DMS114 treated with DMSO at 0.1 percent for 48 hours (cell line): ENCODE results near the gene MCTP1.
"Not testable (repeated sequence)": the region's sequence is repeated elsewhere in the genome, so short reads cannot be mapped to it uniquely, and the experiment has no call there.

Experiments used
- DNase-seq: peaks from one replicate; lab custom pipeline; 2025; ENCODE audit not compliant: unreplicated experiment; lab: John Stamatoyannopoulos, UW

MCTP1 gene

DNA sequence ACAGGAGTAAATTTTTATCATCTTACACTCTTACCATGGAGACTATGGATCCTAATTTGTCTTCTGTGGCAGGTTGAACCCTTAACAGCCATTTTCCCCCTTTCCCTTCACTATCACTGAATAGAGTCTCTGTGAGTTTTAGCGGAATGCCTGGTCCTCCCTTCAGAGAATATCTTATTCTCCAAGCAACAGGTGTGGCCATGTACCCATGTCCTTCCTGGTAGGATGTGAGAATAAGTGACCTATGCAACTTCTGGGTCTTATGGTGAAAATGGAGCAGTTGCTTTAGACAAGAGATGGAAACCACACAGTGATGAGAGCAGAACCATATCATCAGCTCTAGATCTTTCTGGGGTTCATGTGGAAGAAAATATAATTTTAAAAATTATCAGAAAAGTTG lies 312.6 kb downstream of the MCTP1 start:
- no peak for DNase-seq

DNA sequence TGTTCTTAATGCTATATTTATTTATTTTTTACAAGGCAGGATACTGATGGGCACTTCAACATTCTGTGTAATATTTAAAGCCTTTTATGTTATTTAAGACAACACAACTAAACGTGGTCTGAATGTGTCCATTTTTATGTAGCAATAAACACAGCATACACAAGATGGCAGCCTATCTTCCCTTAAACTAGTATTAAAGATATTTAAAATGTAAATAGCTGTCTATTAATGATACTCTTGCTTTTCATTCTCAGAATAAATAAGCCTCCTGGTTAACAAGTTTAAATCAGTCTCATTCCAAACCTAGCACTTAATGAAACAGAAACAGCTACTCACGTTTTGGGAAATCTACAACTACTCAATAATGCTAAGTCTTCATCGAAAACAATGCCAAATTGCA lies 315.7 kb downstream of the MCTP1 start:
- DNase-seq, result peak; percentile 18

DNA sequence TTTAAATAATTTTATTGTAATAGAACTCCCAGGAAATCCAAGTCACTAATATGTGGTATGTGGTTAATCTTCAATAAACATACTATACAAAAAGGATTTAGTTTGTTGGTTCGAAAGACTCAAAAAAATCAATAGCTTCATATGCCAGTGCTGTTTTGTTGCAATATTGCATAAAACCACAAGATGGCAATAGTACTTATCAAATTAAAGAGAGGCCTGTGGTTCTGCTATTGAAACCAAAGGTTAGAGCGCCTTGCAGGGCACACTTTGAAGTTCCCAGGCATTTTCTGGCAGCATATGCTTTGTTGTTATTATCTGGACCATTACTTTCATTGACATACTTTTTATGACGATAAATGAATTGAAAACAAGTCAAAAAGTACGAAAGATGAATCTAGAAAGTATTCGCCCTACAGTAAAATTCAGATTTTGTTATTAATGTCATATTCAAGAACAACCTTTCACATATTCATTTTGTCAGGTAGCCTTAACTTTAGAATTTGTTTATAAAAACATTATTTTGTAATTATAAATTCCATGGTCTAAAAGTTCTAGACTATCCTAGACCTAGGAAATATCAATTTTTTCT lies 316.3 kb downstream of the MCTP1 start:
- peak; percentile 78 for DNase-seq

DNA sequence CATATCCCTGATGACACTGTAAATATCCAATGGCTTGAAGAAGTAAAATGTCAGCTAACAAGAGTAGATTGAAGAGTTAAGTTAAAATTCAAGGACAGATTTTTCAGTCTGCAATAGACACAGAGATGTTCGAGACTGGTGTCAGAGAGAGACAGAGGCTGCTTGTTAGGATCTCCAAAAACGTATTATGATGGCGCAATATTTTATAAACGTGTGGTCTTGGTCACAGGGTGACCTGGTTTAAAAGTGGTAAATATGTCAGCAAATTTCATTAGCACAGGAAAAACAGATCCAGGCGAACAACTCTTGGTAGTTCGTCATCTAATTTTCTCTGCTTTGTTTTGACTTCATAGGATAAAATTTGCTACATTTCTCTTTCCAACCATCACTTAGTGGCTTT lies 317.4 kb downstream of the MCTP1 start:
- DNase-seq, result no peak

DNA sequence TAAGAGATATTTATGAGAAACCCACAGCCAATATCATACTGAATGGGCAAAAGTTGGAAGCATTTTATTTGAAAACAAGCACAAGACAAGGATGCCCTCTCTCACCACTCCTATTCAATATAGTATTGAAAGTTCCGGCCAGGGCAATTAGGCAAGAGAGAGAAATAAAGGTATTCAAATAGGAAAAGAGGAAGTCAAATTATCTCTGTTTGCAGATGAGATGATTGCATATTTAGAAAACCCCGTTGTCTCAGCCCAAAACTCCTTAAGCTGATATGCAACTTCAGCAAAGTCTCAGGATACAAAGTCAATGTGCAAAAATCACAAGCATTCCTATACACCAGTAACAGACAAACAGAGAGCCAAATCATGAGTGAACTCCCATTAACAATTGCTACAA lies 325.6 kb downstream of the MCTP1 start:
- DNase-seq, result not testable (repeated sequence)

DNA sequence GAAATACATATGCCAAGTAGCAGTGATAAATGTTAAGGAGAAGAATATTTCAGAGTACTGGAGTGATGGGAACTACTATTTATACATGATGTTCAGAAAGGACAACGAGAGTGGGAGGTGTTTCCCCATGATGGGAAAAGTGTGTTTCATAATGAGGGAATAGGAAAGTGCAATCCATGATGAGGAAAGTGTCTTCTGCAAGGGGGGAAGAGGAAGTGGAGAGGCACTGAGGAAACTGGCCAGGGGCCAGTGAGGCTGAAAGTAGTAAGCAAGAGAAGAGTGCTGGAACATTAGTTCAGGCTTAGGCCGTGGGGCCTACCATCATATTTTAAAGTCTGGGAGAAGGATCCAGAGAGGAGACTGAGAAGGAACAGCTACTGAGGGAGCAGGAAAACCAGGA lies 339.2 kb downstream of the MCTP1 start:
- no peak for DNase-seq

DNA sequence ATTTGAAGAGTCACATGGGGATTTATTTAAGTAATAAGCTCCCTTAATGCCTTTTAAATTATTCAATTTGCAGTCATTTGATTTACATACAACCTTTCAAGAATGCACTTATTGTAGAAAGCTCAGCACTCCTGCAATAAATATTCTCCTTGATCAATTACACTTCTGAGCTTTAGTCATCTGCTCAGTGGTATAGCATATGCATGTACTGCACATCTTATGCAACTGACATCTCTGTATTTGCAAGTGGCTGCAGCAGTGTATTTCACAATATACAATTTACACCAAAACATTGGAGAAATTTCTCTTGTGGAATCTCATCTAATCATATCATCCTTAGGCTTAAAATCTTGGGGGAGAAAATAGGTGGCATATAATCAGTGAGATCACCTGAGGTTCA lies 340.7 kb downstream of the MCTP1 start:
- no peak for DNase-seq

DNA sequence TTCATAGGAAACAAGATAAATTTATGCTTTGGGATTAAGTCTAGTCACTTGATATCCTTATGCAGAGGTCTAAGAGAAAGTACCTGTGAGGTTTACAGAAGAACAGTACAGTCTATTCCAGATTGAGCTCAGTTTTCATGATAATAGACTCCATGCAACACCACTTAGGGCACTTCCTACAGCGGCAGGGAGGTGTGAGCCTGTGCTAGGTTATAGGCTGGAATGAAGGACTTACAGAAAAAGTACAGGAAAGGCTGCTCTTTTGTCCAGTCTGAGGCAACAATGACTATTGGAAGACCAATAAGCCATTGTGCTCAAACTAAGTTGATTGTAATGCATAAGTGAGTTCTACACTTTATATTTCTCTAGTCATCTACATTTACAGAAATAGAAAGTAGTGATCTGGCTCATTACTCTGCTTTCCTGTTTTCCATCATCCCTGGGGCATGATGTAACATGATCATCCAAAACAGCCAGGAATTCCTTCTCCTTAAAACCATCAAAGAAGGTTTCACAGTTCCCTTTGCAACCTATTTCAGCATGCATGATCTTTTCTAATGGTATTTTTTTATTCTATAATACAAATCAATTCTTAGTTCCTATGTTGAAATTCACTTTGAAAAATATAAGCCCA lies 343.7 kb downstream of the MCTP1 start:
- no peak for DNase-seq

DNA sequence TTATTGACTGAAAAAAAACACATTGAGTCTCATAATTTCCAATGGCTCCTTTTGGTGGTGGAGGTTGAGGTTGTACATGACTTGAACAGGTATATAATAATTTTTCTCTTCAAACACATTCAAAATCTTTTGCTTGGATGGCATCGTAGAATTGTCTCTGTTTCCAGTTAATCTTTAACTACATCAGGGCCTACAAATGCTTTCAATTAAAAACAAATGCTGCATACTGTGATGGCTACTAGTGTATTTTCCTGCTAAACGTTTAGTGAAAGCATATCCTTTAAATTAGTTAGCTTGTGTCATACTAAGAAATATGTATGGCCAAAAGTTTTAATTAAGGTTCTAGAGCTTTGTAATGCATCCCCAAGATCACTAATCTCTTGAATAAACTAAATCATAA lies 352.6 kb downstream of the MCTP1 start:
- no peak for DNase-seq

DNA sequence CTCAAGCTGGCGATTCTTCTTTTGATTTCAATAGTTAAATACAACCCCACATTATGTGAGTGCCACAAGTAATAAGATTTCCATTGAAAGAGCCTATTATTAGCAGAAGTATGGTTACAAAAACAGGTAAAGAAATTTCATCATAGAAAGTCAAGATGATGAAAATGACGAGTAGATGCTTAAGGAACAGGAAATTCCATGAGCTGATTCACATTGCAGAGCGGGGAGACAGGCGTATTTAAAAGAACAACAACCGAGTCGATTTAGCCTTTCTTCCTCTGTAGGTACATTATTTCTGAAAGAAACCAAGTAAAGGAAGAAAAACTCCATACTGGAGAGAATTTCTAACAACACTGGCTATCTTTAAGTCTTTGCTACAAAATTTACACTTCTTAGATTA lies 356.0 kb downstream of the MCTP1 start:
- no peak for DNase-seq

DNA sequence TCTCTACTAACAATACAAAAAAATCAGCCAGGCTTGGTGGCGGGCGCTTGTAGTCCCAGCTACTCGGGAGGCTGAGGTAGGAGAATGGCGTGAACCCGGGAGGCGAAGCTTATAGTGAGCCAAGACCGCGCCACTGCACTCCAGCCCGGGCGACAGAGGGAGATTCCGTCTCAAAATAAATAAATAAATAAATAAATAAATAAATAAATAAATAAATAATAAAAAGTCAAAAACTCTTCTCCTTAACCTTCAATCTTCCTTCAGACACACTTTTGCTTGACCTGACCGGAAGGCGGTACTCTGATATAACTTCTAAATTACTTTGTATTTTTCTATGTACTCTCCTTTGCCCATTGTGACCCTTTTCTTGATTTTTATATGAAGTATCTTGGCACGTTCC lies 364.3 kb downstream of the MCTP1 start:
- no peak for DNase-seq

DNA sequence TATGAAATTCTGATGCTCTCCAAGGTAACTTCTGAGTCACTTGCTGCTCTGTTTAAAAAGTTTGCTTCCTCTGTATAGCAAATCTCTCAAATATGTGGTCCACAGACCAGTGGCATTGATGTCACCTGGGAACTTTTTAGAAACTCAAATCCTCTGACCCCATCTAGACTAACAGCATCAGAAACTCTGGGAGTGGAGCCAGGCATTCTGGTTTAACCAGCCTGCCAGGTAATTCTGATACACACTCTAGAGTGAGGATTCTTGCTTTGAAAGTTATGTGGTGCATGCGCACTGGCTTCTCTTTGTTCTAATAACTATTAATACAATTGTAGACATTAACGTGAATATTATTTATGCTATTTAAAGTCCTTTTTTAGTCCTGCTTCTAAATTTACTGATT lies 368.3 kb downstream of the MCTP1 start:
- DNase-seq, result no peak

DNA sequence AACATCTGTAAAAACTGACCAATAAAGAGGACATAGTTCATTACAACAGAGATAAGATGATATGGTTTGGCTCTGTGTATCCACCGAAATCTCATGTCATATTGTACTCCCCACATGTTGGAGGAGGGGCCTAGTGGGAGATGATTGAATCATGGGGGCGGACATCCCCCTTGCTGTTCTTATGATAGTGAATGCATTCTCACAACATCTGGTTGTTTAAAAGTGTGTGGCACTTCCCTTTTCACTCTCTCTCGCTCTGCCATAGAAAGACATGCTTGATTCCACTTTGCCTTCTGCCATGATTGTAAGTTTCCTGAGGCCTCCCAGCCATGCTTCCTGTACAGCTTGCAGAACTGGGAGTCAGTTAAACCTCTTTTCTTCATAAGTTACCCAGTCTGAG lies 373.6 kb downstream of the MCTP1 start:
- DNase-seq, result no peak

DNA sequence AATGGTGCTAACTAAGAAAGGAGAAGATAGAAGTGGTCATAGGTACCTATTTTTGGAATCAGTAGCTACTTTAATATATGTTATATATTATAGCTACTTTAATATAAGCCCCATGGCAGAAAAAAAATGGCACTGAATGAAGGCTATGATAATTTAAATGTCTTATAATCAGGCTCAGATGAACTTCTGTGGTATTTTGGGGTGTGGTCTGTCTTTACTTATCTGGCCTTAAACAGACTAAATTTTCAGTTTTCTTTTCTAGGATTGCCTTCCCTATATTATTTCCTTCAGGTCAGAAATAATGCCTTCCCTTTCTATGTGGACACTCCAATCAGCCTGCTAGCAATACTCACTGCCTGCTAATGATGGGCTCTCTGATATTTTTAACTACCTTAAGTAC lies 374.2 kb downstream of the MCTP1 start:
- DNase-seq, result no peak

DNA sequence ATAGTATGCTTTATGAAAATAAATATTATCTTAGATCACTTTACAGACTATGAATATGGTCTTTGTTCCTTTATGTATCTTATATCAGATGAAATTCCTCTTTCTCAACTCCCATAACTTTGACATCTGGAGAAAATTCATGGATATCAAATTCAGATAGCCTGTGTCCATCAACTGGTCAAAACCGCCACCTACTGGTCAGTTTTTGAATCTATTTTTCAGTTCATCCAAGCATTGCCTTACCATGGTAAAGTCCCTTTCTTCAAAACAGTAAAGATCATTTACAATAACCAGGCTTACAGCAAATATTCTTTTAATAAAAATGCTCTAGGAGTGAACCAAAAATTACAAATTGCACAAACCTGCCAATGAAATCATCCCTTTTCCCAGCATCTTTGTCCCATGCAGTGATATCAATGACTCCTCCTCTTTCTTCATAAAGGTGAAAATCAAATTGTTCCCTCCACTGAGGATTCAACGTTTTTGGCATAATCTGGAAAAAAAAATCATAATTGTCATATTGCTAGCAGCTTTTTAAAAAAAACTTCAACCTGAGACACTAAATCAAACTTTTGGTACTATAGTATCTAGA lies 375.9 kb downstream of the MCTP1 start:
- peak; percentile 26 for DNase-seq

DNA sequence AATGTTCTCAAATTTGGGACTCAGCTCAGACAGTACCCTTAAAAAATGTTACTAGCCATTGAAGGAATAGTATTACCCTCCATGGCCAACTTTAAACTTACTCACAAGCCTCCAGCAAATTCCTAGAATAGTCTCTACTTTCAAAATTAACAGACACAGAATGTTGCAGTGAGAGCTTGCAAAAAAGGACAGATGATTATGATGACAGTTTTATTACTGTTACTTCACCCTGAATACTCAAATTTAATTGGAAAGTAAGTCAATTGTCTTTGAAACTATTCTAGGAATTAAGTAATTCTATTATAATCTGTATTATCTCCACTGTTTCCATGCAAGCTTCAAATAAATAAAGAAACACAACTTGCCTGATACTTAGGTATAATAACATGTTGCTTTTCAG lies 378.1 kb downstream of the MCTP1 start:
- DNase-seq, result peak; percentile 34

DNA sequence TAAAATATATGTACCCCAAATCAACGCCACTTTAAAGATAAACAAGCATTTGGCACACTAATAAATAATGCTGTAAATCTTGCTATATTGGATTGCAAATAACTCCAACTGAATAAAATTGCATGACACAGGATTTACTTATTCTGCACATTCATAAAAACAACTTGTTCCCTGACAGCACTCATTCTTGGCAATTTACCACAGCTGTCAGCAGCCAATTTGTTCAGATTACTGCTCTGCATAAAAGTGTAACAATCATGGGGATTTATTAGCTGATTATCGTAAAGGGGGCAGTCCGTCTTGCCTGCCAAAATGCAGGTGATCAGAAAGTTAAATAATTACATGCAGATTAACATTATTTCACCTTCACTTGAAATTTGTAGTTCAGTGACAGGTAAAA lies 381.2 kb downstream of the MCTP1 start:
- DNase-seq, result no peak

DNA sequence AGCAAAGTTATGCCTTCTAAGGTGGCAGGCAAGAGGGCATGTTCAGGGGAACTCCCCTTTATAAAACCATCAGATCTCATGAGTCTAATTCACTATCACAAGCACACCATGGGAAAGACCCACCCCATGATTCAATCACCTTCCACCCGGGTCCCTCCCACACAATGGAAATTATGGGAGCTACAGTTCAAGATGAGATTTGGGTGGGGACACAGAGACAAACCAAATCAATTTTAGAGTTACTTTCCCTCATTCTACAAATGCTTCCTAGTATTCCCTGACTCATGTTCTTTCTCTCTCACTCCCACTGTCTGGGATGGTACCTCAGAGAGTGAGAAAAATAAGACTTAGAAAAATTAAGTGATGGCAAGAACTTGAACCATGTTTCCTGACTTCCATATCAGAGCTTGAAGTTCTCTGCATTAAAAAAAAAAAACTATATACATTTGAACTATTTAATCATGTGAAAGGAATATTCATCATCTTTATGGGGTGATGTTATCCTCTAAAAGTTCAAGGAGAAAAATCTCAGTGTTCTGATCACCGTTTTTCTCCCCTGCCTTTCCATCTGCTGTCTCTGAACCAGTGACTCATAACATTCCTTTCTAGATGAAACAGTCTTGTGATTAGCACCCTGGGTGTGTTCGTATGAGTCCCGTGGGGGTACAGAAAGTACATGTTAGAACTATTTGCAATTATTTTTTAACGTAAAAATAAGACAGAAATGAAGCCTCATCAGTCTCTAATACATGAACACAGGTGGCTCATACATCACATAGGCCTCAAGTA lies 383.5 kb downstream of the MCTP1 start:
- DNase-seq, result no peak

DNA sequence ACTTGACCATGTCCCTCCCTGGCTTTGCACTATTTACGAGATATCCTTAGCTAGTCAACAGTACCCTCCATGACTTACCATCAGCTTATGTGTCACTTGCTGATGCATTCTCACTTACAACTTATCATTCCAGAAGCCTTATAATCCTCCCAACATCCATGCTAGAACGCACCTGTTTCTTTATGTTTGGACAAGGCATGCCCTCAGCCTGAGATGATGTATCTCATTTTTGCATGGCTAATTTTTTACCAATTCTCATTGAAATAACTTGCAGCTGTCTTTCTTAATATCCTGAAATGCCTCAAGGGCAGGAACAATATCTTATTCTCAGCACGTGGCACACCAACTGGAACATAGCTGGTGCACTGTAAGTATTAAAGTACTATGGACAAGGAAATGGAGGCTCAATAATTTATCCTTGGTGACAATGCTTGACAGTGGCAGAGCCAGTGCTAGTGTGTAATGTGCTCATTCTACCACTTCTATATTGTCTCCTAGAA lies 384.8 kb downstream of the MCTP1 start:
- no peak for DNase-seq

DNA sequence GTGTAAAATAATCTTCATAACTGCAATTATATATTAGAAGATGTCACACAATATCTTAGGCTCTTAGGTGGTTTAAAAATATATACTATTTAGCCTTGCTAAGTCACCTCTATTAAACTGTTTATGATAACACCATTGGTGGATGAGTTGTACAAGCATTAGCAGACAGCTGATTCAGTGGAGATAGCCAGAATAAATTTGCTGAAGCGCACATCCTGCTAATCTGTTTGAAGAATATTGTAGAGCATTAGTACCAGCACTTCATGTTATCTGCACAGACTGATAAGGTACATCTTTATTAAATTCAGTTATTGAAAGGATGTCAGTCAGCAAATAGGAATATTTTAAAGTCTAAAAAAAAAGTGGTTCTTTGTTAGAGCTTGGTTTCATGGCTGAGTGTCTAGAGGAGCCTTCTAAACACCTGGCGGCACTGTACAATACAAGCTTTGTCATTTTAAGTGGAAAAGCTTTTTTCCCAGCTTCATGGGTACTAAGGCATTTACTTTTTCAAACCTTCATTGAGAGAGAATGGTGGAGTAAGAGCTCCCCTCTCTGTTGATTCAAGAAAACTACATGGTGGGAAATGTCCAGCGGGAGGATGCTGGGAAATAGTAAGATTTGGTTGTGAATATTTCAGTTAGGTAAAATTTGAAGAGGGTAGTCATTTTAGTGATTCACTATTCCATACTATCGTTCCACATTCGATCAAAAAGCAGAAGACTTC lies 391.3 kb downstream of the MCTP1 start:
- DNase-seq, result peak; percentile 56

DNA sequence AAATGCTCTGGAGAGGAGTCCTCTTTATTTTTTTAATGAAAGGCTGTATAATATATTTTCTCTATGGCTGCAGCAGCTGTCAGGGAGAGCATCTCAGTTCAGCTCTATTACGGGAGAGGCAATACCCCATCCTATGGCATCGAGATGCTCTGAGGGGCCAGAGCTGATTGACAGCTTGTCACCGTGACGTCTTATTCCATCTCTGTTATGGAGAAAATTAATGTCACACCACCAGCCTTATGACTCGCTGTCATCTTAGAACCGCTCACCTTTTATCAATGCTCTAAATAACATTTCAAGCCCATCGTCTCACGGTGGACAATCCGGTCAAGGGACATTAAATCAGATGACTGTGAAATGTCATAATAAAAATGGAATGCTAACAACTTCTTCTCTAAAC lies 392.9 kb downstream of the MCTP1 start:
- no peak for DNase-seq
